Breast epithelium (tissue), 4 donors: ENCODE results near the gene TBC1D1. TPM values are rescaled to one million over a fixed set of nuclear protein-coding genes. Genes with fewer than 3 reads are reported as not detected.

ENCODE experiments used
- DNase-seq, 2 donors: peaks; one replicate each; pipeline ENCODE4 v3.0.0-alpha.2; 2019; ENCODE audit warnings: low spot score in 2 of 2
- H3K27ac ChIP-seq, 2 donors: fragments of 200-600 bp; sonication (generic) in 1 of 2; one replicate each; pipeline ENCODE4 v1.5.1; 2016 to 2019; ENCODE audit warnings: mild to moderate bottlenecking in 1 of 2
- H3K27me3 ChIP-seq, 2 donors: fragments of 200-600 bp; sonication (generic) in 1 of 2; one replicate each; pipeline versions ENCODE4 v1.5.1 to v1.6.0; 2017 to 2019; ENCODE audit warnings: control low read depth in 1 of 2, mild to moderate bottlenecking in 1 of 2
- H3K36me3 ChIP-seq: fragments of 200-600 bp; one replicate; pipeline ENCODE4 v1.5.1; 2019
- H3K4me1 ChIP-seq, 2 donors: fragments of 200-600 bp; sonication (generic); one replicate each; pipeline ENCODE4 v1.5.1; 2016 to 2019; ENCODE audit warnings: control low read depth in 1 of 2
- H3K4me3 ChIP-seq, 3 donors: fragments of 200-600 bp; sonication (generic); 1 replicate in 2 of 3; 2 replicates in 1 of 3; pipeline ENCODE4 v1.5.1; 2016 to 2019; ENCODE audit warnings: mild to moderate bottlenecking in 3 of 3, moderate library complexity in 2 of 3
- H3K9me3 ChIP-seq, 2 donors: fragments of 200-600 bp; sonication (generic) in 1 of 2; one replicate each; pipeline ENCODE4 v1.5.1; 2016 to 2019; ENCODE audit warnings: control low read depth in 1 of 2
- CTCF ChIP-seq, 3 donors: fragments of 450-650 bp; IDR thresholded peaks; one replicate each; pipeline ENCODE4 v1.5.1; 2016 to 2017; ENCODE audit warnings: antibody characterized with exemption in 3 of 3, mild to moderate bottlenecking in 3 of 3, moderate library complexity in 3 of 3
- POLR2A ChIP-seq: fragments of 450-650 bp; IDR thresholded peaks from one replicate; pipeline ENCODE4 v1.6.1; 2016; ENCODE audit warnings: antibody characterized with exemption, mild to moderate bottlenecking, moderate library complexity
- POLR2AphosphoS5 ChIP-seq, 3 donors: sonication (generic); formaldehyde crosslinking; IDR thresholded peaks; one replicate each; pipeline ENCODE4 v1.6.1; 2017; ENCODE audit warnings: antibody characterized with exemption in 3 of 3
- intact Hi-C: fragments of 100-400 bp; cut with DNase I; formaldehyde crosslinking; loops from one replicate; pipeline ENCODE4 v1.15.1; 2023; ENCODE audit warnings: low total_unique reads
- total RNA-seq, 3 donors: library from RNA; depleted of rRNA; stranded (reverse); fragments of >200 nt; gene quantifications; one replicate each; pipeline ENCODE4 v1.1.0, GENCODE V29; 2016

Gene TBC1D1
- total RNA-seq, 3 donors from 2014 or later: 55.2 to 80.9 (median 63.9) TPM

DNA sequence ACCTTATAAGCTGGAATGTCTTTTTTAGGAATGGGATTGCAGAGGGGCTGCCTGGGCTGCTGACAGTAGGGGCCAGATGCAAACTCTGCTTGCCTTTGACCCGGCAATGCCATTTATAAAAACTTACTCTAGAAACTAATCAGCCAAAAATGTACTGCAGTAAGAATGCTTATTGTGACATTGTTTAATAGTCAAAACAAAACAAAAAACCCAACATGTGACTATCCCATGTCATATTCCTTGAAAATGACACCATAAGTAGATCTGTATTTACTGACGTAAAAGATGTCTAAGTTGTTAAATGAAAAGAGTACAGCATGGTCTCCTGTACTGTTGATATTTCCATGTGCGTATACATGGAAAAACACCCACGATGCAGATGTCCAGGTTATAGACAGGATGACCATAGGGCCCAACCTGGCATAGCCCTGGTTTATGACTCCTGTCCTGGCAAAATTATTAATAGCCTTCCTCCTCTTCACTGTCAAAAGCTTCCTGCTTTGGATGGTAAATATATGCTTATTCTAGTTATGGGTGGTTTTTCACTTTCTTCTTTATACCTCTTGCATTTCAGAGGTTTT lies 208.2 kb downstream of the TBC1D1 start:
- intact Hi-C loops: no loop called here
- Histone ChIP-seq H3K9me3 (no peaks in the 10 kb centered on the region), H3K27ac (peak overlapping the region in 1 of 2 donors; percentile 24), H3K27me3 (no peaks in the 10 kb centered on the region), H3K36me3 (no peaks in the 10 kb centered on the region), H3K4me1 (no peaks in the 10 kb centered on the region), H3K4me3 (no peak overlapping the region)
- no peak for DNase-seq
- TF ChIP-seq CTCF (IDR thresholded peaks at IDR 0.05): no peak
- no peak for TF ChIP-seq POLR2AphosphoS5 (IDR thresholded peaks at IDR 0.05)
- TF ChIP-seq POLR2A: no peak

DNA sequence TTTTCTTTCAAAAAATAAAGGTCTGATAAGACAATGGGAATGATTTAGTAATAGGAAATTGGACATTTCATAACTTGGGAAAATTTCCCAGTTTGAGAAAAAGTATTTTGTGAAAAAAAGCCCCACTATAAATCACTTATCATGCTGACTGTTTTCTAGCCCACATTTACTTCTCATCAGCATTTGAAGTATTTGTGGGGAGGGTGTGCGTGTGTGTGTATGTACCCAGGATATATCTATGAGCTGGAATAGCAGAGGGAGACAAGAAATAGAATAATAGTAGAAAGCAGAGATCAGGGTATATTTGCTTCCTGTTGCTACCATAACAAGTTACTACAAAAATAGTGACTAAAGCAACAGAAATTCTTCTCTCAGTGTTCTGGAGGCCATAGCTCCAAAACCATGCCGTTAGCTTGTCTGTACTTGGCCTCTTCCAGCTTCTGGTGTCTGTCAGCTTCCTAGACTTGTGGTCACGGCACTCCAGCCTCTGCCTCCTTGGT lies 209.1 kb downstream of the TBC1D1 start:
- Histone ChIP-seq H3K27ac (peak overlapping the region in 1 of 2 donors; percentile 23), H3K9me3 (no peaks in the 10 kb centered on the region), H3K4me1 (no peaks in the 10 kb centered on the region), H3K36me3 (no peaks in the 10 kb centered on the region), H3K4me3 (no peak overlapping the region), H3K27me3 (no peaks in the 10 kb centered on the region)
- TF ChIP-seq CTCF (IDR thresholded peaks at IDR 0.05): no peak
- no peak for TF ChIP-seq POLR2A
- no peak for TF ChIP-seq POLR2AphosphoS5 (IDR thresholded peaks at IDR 0.05)
- intact Hi-C loops: no loop called here
- DNase-seq: no peak

DNA sequence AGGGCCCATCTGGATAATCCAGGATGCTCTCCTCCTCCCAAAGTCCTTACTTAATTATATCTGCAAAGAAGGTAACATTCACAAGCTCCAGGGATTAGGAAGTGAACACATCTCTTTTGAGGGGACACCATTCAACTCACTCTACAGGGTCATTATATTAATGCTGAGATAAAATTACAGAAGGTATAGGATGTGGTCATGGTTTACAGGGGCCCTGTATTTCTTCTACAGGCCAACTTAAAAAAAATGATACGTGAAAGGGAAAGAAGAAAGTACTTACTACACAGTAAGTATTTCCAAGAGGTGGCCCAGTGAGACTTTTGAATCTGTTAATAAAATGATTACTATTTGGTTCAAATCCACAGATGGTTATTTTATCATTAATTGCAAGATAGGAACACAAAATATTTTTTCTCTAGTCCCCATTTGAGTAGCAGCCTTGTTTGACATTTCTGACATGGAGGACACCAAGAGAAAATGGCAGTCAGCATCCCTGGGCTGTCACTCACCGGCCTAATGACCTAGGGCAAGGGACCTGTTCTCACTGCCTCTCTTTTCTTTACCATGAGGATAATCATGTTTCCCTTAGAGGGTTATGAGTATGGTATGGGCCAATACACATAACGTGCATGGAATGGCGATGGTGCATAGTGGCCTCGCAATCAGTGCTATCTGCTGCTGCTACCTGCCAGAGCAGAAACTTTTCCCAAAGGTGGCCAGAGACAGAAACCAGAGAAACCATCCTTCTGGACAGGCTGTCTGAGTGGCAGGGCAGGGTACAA lies 209.8 kb downstream of the TBC1D1 start:
- no peak for DNase-seq
- no peak for TF ChIP-seq POLR2A
- no peak for TF ChIP-seq CTCF (IDR thresholded peaks at IDR 0.05)
- Histone ChIP-seq H3K4me1 (no peaks in the 10 kb centered on the region), H3K27ac (peak overlapping the region in 1 of 2 donors; percentile 23), H3K4me3 (no peak overlapping the region), H3K27me3 (no peaks in the 10 kb centered on the region), H3K36me3 (no peaks in the 10 kb centered on the region), H3K9me3 (no peaks in the 10 kb centered on the region)
- intact Hi-C loops: no loop called here

GRCh38 chr4:38101563-38101962 lies 210.7 kb downstream of the TBC1D1 start:
- intact Hi-C loops: no loop called here
- Histone ChIP-seq H3K27ac (no peak overlapping the region), H3K9me3 (no peaks in the 10 kb centered on the region), H3K4me3 (no peak overlapping the region), H3K36me3 (no peaks in the 10 kb centered on the region), H3K4me1 (no peaks in the 10 kb centered on the region), H3K27me3 (no peaks in the 10 kb centered on the region)
- TF ChIP-seq POLR2AphosphoS5 (IDR thresholded peaks at IDR 0.05) (no peak), CTCF (IDR thresholded peaks at IDR 0.05) (no peak), POLR2A (no peak)
- no peak for DNase-seq

GRCh38 chr4:38102957-38103588 lies 212.2 kb downstream of the TBC1D1 start:
- H3K36me3 ChIP-seq: no peaks in the 10 kb centered on the region
- no peaks in the 10 kb centered on the region for H3K9me3 ChIP-seq

More at GRCh38 chr4:38102957-38103588, 212.2 kb downstream of the TBC1D1 start:
- intact Hi-C loops: no loop called here
- H3K4me1 ChIP-seq: no peaks in the 10 kb centered on the region
- no peak overlapping the region for H3K27ac ChIP-seq
- no peak for DNase-seq
- TF ChIP-seq POLR2AphosphoS5 (IDR thresholded peaks at IDR 0.05): no peak
- no peak for TF ChIP-seq CTCF (IDR thresholded peaks at IDR 0.05)
- TF ChIP-seq POLR2A: no peak
- no peak overlapping the region for H3K4me3 ChIP-seq
- no peaks in the 10 kb centered on the region for H3K27me3 ChIP-seq
